C4-2B (cell line): ENCODE measurements around the gene GPR108.

Experiments used
- H3K27ac ChIP-seq: fragments of 450-650 bp; 2 replicates; pipeline ENCODE4 v1.5.1; 2017
- ZFX ChIP-seq: fragments of 450-650 bp; IDR thresholded peaks from 2 replicates; pipeline ENCODE4 v1.6.1; 2017
- TF ChIP-seq, protein P1 (sequence below): fragments of 450-650 bp; conservative IDR thresholded peaks from 2 replicates; pipeline ENCODE4 v1.5.1; 2017; ENCODE audit warnings: mild to moderate bottlenecking

Gene GPR108

DNA sequence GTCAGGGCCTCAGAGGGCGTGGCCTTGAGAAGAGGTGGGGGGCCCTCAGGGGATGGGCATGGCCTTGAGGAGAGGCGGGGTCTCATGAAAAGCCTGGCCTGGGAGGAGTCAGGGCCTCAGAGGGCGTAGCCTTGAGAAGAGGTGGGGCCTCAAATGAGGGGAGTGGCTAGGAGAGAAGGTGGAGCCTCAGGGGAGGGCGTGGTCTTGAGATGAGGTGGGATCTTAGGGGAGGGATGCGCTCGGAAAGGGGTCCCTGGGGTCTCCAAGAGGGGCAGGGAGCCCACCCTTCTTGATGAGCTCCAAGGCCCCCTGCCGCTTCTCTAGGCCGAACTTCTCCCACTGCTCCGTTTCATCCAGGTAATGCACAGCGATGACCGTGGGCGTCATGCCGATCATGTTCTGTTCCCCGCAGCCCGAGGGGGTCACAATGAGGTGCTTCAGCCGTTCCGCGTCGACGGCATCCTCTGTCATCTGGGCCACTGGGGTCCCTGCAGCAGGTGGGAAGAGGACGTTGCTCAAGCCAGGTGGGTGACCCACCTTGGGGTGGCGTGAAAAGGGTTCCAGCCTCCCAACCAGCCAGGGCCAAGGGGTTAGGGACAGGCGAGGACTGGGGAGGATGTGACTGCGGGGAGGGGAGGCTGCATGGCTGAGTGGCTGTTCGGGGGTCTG is 43.1 kb downstream of the GPR108 start:
- no peak overlapping the region for H3K27ac ChIP-seq
- TF ChIP-seq, protein P1, sequence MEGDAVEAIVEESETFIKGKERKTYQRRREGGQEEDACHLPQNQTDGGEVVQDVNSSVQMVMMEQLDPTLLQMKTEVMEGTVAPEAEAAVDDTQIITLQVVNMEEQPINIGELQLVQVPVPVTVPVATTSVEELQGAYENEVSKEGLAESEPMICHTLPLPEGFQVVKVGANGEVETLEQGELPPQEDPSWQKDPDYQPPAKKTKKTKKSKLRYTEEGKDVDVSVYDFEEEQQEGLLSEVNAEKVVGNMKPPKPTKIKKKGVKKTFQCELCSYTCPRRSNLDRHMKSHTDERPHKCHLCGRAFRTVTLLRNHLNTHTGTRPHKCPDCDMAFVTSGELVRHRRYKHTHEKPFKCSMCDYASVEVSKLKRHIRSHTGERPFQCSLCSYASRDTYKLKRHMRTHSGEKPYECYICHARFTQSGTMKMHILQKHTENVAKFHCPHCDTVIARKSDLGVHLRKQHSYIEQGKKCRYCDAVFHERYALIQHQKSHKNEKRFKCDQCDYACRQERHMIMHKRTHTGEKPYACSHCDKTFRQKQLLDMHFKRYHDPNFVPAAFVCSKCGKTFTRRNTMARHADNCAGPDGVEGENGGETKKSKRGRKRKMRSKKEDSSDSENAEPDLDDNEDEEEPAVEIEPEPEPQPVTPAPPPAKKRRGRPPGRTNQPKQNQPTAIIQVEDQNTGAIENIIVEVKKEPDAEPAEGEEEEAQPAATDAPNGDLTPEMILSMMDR = no peak
- no peak for TF ChIP-seq ZFX

DNA sequence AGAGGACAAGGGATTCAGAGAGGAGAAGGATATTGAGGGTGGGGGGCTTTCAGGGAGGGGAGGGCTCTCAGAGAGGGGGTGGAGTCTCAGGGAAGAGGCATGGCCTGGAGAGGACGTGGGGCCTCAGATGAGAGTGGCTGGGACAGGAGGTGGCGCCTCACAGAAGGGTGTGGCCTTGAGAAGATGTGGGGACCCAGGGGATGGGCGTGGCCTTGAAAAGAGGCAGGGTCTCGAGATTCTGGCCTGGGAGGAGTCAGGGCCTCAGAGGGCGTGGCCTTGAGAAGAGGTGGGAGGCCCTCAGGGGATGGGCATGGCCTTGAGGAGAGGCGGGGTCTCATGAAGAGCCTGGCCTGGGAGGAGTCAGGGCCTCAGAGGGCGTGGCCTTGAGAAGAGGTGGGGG is 43.7 kb downstream of the GPR108 start:
- TF ChIP-seq, protein P1 = no peak
- TF ChIP-seq ZFX = no peak
- no peak overlapping the region for H3K27ac ChIP-seq

DNA sequence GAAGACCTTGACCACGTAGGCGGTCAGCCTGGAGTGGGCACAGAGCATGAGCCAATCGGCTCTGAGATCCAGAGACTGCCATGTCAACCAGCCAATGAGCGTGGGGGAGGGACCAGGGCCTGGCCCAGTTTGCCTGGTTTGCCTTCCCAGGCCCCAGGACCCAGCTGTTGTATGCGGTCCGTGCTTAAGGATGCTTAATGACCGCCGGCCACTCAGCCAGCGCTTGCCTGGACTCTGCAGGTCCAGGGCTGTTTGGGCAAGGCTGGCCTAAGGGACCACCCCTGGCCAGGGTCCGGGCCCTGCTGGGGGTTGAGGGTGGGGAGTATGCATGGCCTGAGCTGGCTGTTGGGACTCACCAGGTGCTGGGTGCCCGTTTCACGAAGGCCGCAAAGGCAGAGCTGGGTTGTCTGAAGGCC is 44.3 kb downstream of the GPR108 start:
- no peak for TF ChIP-seq ZFX
- TF ChIP-seq, protein P1 = no peak
- H3K27ac ChIP-seq = no peak overlapping the region

DNA sequence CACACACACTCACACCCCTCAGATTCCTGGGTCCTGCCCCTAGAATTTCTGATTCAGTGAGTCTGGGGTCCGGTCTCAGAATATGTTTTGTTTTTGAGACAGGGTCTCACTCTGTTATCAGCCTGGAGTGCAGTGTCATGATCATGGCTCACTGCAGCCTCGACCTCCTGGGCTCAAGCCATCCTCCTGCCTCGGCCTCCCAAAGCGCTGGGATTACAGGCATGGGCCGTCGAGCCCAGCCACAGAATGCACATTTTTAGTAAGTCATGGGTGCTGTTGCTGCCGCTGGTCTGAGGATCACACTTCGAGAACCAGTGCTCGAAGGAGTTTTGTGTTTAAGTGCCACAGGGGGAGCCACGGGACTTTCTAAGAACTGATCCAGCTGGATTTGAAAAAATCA is 45.4 kb downstream of the GPR108 start:
- TF ChIP-seq, protein P1 = no peak
- no peak for TF ChIP-seq ZFX
- no peak overlapping the region for H3K27ac ChIP-seq

DNA sequence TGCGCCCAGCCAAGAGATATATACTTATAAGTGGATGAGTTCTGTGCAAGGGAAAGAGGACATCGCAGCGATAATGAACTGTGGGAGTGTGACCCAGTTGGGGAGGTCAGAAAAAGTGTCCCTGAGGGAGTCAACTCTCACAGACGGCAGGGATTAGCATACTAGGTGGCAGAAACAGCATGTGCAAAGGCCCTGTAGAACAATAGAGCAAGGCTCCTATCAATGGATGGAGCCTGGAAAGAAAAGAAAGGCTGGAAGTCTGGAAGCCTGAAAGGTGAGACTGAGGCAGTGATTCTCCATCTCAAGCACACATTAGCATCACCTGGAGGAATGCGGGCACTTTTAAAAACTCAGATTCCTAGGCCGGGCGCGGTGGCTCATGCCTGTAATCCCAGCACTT is 46.0 kb downstream of the GPR108 start:
- TF ChIP-seq ZFX = no peak
- TF ChIP-seq, protein P1 = no peak
- H3K27ac ChIP-seq = no peak overlapping the region

DNA sequence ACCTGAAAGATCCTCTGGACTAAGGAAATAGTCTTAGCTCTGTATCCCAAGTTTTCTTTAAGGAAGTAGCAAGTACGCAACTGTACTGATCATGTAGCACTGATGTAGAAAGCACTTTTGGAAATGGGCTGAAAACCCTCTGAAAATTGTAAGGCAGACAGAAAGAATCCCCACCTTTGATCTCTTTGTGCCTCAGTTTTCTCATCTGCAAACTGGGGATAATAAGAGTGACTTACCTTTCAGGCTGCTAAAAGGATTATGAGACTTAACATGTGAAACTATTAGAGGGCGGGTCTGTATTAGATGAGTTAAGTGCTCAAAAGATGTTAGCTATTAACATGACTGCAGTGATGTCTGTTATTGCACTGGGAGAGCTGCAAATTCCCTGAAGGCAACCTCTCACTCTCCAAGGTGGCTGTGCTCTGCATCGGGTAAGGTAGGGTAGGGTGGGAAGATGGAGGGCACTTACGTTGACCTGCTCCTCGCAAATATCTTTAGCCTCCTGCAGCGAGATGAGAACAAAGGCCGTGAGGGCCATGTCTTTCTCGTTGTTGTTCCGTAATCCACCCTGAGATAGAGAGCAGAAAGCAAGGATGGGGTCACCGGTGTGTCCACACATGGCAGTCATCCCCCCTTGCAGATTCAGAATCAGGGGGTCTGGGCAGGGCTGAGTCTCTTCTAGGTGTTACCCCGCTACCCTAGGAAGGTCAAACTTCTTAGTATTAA is 47.1 kb downstream of the GPR108 start:
- no peak overlapping the region for H3K27ac ChIP-seq
- TF ChIP-seq, protein P1 = no peak
- no peak for TF ChIP-seq ZFX

DNA sequence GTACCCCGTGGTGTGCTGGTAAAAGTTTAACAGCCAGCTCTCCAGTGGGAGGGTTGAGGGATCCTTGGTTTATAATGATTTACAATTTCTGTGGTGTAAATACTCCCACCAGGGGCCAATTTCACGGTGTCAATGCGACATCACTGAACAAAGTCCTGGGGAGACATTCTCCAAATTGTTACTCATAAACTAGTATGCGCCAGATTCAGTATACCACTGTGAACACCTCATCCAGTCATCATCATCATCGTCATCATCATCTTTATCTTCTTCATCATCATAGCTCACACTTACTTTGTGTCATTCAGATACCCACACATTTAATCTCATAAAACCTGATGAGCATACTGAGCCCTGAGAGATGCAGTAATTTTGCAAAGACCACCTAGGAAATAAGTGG is 50.3 kb downstream of the GPR108 start:
- H3K27ac ChIP-seq = no peak overlapping the region
- TF ChIP-seq, protein P1 = no peak
- TF ChIP-seq ZFX = no peak
